GM21447 (cell line): ENCODE results near the gene CFAP46.
"Not testable (repeated sequence)": the region's sequence is repeated elsewhere in the genome, so short reads cannot be mapped to it uniquely, and the experiment has no call there.

Source experiments
- ATAC-seq: cut with Tn5 transposase; IDR thresholded peaks from one replicate; pipeline ENCODE4 v1.9.1; 2021; ENCODE audit not compliant: unreplicated experiment

The CFAP46 gene

GRCh38 chr10:132901351-132901750 lies 41.0 kb downstream of the CFAP46 start:
- no peak for ATAC-seq

- ATAC-seq, result no peak
Observed at GRCh38 chr10:132900211-132900756, 42.1 kb downstream of the CFAP46 start.

- ATAC-seq, result no peak
Observed at GRCh38 chr10:132899751-132900065, 42.7 kb downstream of the CFAP46 start.

GRCh38 chr10:132899054-132899750 lies 43.2 kb downstream of the CFAP46 start:
- no peak for ATAC-seq

- no peak for ATAC-seq
Observed at GRCh38 chr10:132898391-132899053, 43.8 kb downstream of the CFAP46 start.

GRCh38 chr10:132897516-132898381 lies 44.6 kb downstream of the CFAP46 start:
- no peak for ATAC-seq

GRCh38 chr10:132893786-132894185 lies 48.6 kb downstream of the CFAP46 start:
- ATAC-seq, result not testable (repeated sequence)

- ATAC-seq, result no peak
Observed at GRCh38 chr10:132893090-132893489, 49.3 kb downstream of the CFAP46 start.

- no peak for ATAC-seq
Observed at GRCh38 chr10:132892004-132892403, 50.4 kb downstream of the CFAP46 start.

GRCh38 chr10:132891368-132891767 lies 51.0 kb downstream of the CFAP46 start:
- ATAC-seq, result no peak

- ATAC-seq, result no peak
Observed at GRCh38 chr10:132890301-132890700, 52.1 kb downstream of the CFAP46 start.

- ATAC-seq, result no peak
Observed at GRCh38 chr10:132889556-132889955, 52.8 kb downstream of the CFAP46 start.

- ATAC-seq, result no peak
Observed at GRCh38 chr10:132888898-132889490, 53.4 kb downstream of the CFAP46 start.

- ATAC-seq, result not testable (repeated sequence)
Observed at GRCh38 chr10:132888446-132888845, 53.9 kb downstream of the CFAP46 start.

- no peak for ATAC-seq
Observed at GRCh38 chr10:132886211-132887099, 55.9 kb downstream of the CFAP46 start.

GRCh38 chr10:132885451-132886210 lies 56.7 kb downstream of the CFAP46 start:
- ATAC-seq, result no peak

GRCh38 chr10:132884691-132885271 lies 57.6 kb downstream of the CFAP46 start:
- ATAC-seq, result no peak

- ATAC-seq, result no peak
Observed at GRCh38 chr10:132884041-132884440, 58.3 kb downstream of the CFAP46 start.

GRCh38 chr10:132883391-132883881 lies 58.9 kb downstream of the CFAP46 start:
- no peak for ATAC-seq
